Adrenal gland (tissue), 12 donors: ENCODE measurements around the gene ACP1. TPM values are rescaled to one million over a fixed set of nuclear protein-coding genes. Genes with fewer than 3 reads are reported as not detected.

Experiments
- DNase-seq, 7 donors: peaks; one replicate each; pipeline ENCODE4 v3.0.0-alpha.2; 2019 to 2020
- H3K27ac ChIP-seq, 5 donors: fragments of 200-600 bp; sonication (generic) in 4 of 5; 1 replicate in 3 of 5; 2 replicates in 2 of 5; pipeline versions ENCODE4 v1.5.1 to v1.8.0; 2016 to 2020; ENCODE audit warnings: mild to moderate bottlenecking in 1 of 5
- H3K27me3 ChIP-seq: fragments of 200-600 bp; 2 replicates; pipeline ENCODE4 v1.8.0; 2021
- H3K36me3 ChIP-seq, 2 donors: fragments of 200-600 bp; replicated peaks in 1 of 2; 1 replicate in 1 of 2; 2 replicates in 1 of 2; pipeline versions ENCODE4 v1.5.1 to v1.8.0; 2018 to 2022
- H3K4me1 ChIP-seq, 2 donors: fragments of 200-600 bp; replicated peaks in 1 of 2; 1 replicate in 1 of 2; 2 replicates in 1 of 2; pipeline versions ENCODE4 v1.5.1 to v1.8.0; 2018 to 2021
- H3K4me3 ChIP-seq, 4 donors: fragments of 200-600 bp; sonication (generic) in 3 of 4; one replicate each; pipeline ENCODE4 v1.5.1; 2016 to 2018
- H3K9me3 ChIP-seq, 3 donors: fragments of 200-600 bp; sonication (generic) in 1 of 3; replicated peaks in 1 of 3; 1 replicate in 2 of 3; 2 replicates in 1 of 3; pipeline versions ENCODE4 v1.5.1 to v1.8.0; 2016 to 2021
- CTCF ChIP-seq, 6 experiments: fragments of 450-650 bp in 4 of 6; fragments of 200-600 bp in 2 of 6; sonication (generic) in 1 of 6; IDR thresholded peaks; 1 replicate in 5 of 6; 2 replicates in 1 of 6; pipeline versions ENCODE4 v1.5.1 to v1.8.0; 2016 to 2021; ENCODE audit warnings: antibody characterized with exemption in 6 of 6, mild to moderate bottlenecking in 2 of 6, moderate library complexity in 1 of 6
- POLR2A ChIP-seq, 2 donors: fragments of 450-650 bp; IDR thresholded peaks; one replicate each; pipeline ENCODE4 v1.6.1; 2017; ENCODE audit warnings: antibody characterized with exemption in 2 of 2, mild to moderate bottlenecking in 2 of 2, moderate library complexity in 1 of 2
- WGBS, 4 donors: extraction: QIAGEN DNeasy Blood & Tissue Kit in 2 of 4; methylation state at CpG; one replicate each; pipeline versions ENCODE4 v1.1.5 to v1.1.7; 2013 to 2017; 5-methylcytosine and 5-hydroxymethylcytosine counted together
- intact Hi-C, 2 donors: fragments of 100-400 bp; cut with DNase I; formaldehyde crosslinking; loops; one replicate each; pipeline versions ENCODE4 v1.14.1 to v1.15.0; 2022 to 2023
- polyA plus RNA-seq, 3 donors: library from polyadenylated mRNA; stranded (reverse); fragments of 200-250 nt in 2 of 3; fragments of 350-450 nt in 1 of 3; fragmentation: Illumina TruSeq in 1 of 3; extraction: RNeasy Lipid Tissue Mini Kit (QIAGEN cat#74804) in 1 of 3; gene quantifications; one replicate each; pipeline ENCODE4 v1.2.3, GENCODE V29; 2013 to 2014
- total RNA-seq, 9 donors: library from RNA; depleted of rRNA in 4 of 9; stranded (reverse); fragments of >200 nt in 4 of 9; fragments of 120-200 nt in 1 of 9; fragmentation: NEBNext Ultra II Directional in 1 of 9; extraction: Animal tissue kit (Norgen Biotek cat#: 25700) in 1 of 9; gene quantifications; one replicate each; pipeline versions ENCODE4 v1.1.0 to v1.2.4, GENCODE V29; 2013 to 2023
- donor health status: healthy with polysubstance abuse.
- donor health status: Bipolar disorder and iron deficiency.
- donor health status: DM: yes; HTN: yes; CAD: no.
- donor health status: DM: no; HTN: no; CAD: no.
- donor health status: DM: no; HTN: no; CAD: no.
- donor health status: DM: yes; HTN: yes; CAD: no.

Gene ACP1
- total and polyA plus RNA-seq, 12 donors, result 59.5 to 386 (median 161) TPM

- 87 to 95% (median 92%) methylated on average over 3 of the region's 3 CpGs for WGBS, 4 donors
- Histone ChIP-seq H3K4me3 (no peak overlapping the region), H3K36me3 (no peaks in the 10 kb centered on the region), H3K4me1 (peaks cover 0 to 26% of the 10 kb centered on the region in 2 donors), H3K27me3 (no peaks in the 10 kb centered on the region), H3K9me3 (peaks cover 0 to 4% (median 0%) of the 10 kb centered on the region in 3 donors), H3K27ac (no peak overlapping the region)
- intact Hi-C loops, result no loop called here
- TF ChIP-seq CTCF (IDR thresholded peaks at IDR 0.05) (no peak), POLR2A (IDR thresholded peaks at IDR 0.05) (no peak)
- no peak for DNase-seq
Observed at GRCh38 chr2:257429-257828, 7.3 kb upstream of the ACP1 start.

- intact Hi-C loops, result no loop called here
- TF ChIP-seq POLR2A (IDR thresholded peaks at IDR 0.05), result no peak
- TF ChIP-seq CTCF (IDR thresholded peaks at IDR 0.05), result no peak
- DNase-seq, result no peak
- peaks cover 0 to 4% (median 0%) of the 10 kb centered on the region in 3 donors for H3K9me3 ChIP-seq
- peaks cover 0 to 30% of the 10 kb centered on the region in 2 donors for H3K4me1 ChIP-seq
- no peaks in the 10 kb centered on the region for H3K27me3 ChIP-seq
- H3K27ac ChIP-seq, result no peak overlapping the region
- 98 to 100% (median 98%) methylated on average over 2 of the region's 2 CpGs for WGBS, 4 donors
- H3K36me3 ChIP-seq, result no peaks in the 10 kb centered on the region
- H3K4me3 ChIP-seq, result no peak overlapping the region
Observed at GRCh38 chr2:257842-258241, 6.9 kb upstream of the ACP1 start.

GRCh38 chr2:258933-259332 lies 5.8 kb upstream of the ACP1 start:
- intact Hi-C loops, result no loop called here

GRCh38 chr2:259789-260331 lies 4.9 kb upstream of the ACP1 start:
- intact Hi-C loops, result no loop called here
- no peak for TF ChIP-seq CTCF (IDR thresholded peaks at IDR 0.05)
- TF ChIP-seq POLR2A (IDR thresholded peaks at IDR 0.05), result no peak

More at GRCh38 chr2:258933-259332, 5.8 kb upstream of the ACP1 start:
- Histone ChIP-seq H3K4me1 (peaks cover 6 to 39% of the 10 kb centered on the region in 2 donors), H3K9me3 (peaks cover 0 to 4% (median 0%) of the 10 kb centered on the region in 3 donors), H3K4me3 (no peak overlapping the region), H3K27ac (no peak overlapping the region), H3K36me3 (no peaks in the 10 kb centered on the region), H3K27me3 (no peaks in the 10 kb centered on the region)
- TF ChIP-seq CTCF (IDR thresholded peaks at IDR 0.05) (no peak), POLR2A (IDR thresholded peaks at IDR 0.05) (no peak)
- WGBS, 4 donors, result 92 to 97% (median 94%) methylated on average over 3 of the region's 3 CpGs
- no peak for DNase-seq

More at GRCh38 chr2:259789-260331, 4.9 kb upstream of the ACP1 start:
- no peak for DNase-seq
- H3K27me3 ChIP-seq, result no peaks in the 10 kb centered on the region
- peaks cover 0 to 4% (median 0%) of the 10 kb centered on the region in 3 donors for H3K9me3 ChIP-seq
- H3K36me3 ChIP-seq, result no peaks in the 10 kb centered on the region
- peaks cover 6 to 39% of the 10 kb centered on the region in 2 donors for H3K4me1 ChIP-seq
- peak overlapping the region in 1 of 5 donors; percentile 62 for H3K27ac ChIP-seq
- 95 to 99% (median 96%) methylated on average over 2 of the region's 2 CpGs for WGBS, 4 donors
- H3K4me3 ChIP-seq, result no peak overlapping the region
